Measurements from ENCODE around the gene COL4A2. TPM values are rescaled to one million over a fixed set of nuclear protein-coding genes. Genes with fewer than 3 reads are reported as not detected.

COL4A2 gene
- total RNA-seq, 1 donor from 2014 or later = 273 TPM

DNA sequence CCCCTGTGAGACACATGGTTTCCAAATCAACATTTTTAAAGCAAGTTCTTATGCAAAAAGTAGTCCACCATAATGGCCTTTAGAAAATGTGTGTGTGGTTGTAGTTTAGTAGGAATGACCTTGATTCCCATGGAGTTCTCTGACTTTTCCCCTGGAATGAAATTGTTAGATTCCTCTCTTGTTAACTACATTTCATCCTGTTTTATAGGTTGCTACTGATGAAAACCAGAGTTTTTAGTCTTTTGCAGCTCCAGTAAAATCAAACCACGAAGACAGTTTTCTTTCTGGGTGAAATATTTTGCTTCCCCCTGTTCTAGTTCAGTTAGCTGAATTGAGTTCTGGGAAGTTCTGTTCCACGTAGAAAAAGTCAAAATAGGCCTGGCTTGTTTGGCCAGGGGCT lies 146.7 kb downstream of the COL4A2 start:
- ATAC-seq (no peak), DNase-seq (no peak)
- no peak overlapping the region for H3K4me3 ChIP-seq
- TF ChIP-seq, protein P1, sequence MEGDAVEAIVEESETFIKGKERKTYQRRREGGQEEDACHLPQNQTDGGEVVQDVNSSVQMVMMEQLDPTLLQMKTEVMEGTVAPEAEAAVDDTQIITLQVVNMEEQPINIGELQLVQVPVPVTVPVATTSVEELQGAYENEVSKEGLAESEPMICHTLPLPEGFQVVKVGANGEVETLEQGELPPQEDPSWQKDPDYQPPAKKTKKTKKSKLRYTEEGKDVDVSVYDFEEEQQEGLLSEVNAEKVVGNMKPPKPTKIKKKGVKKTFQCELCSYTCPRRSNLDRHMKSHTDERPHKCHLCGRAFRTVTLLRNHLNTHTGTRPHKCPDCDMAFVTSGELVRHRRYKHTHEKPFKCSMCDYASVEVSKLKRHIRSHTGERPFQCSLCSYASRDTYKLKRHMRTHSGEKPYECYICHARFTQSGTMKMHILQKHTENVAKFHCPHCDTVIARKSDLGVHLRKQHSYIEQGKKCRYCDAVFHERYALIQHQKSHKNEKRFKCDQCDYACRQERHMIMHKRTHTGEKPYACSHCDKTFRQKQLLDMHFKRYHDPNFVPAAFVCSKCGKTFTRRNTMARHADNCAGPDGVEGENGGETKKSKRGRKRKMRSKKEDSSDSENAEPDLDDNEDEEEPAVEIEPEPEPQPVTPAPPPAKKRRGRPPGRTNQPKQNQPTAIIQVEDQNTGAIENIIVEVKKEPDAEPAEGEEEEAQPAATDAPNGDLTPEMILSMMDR (IDR thresholded peaks at IDR 0.05) = no peak
- H3K4me1 ChIP-seq = no peaks in the 10 kb centered on the region
- no peak overlapping the region for H3K27ac ChIP-seq
- no peaks in the 10 kb centered on the region for H3K9me3 ChIP-seq
- H3K36me3 ChIP-seq = peaks cover 17% of the 10 kb centered on the region
- intact Hi-C loops (cut with DNase I) = no loop called here
- no peaks in the 10 kb centered on the region for H3K27me3 ChIP-seq

DNA sequence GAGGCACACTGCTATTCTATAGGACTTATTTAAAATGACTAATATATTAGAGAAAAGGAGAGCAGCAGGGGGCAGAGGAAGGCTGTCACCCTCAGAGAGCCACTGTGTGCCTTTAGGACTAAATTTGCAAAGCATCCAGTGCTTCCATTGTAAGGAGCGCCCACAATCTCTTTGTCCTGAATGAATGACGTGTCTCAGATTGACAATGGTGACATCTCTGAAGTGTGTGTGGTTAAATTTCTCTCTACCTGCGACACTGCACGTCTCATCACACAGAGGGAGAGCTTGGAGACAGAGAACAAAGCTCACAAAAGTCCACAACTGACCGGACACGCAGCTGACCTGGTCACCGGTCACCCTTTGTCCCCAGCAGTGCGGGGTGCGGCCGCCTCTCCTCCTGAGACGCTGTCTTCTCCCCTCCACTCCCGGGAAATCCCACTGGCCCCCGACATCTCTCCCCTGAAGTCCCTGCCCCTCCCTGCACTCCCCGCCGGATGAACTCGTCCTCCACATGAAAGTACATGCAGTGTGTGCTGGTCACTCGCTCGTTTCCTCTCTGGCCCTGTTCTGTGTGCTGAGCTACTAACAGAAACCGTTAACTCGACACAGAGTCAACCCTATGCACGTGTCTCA lies 147.3 kb downstream of the COL4A2 start:
- peaks cover 22% of the 10 kb centered on the region for H3K36me3 ChIP-seq

GRCh38 chr13:110454956-110455355 lies 147.9 kb downstream of the COL4A2 start:
- intact Hi-C loops (cut with DNase I) = no loop called here
- no peaks in the 10 kb centered on the region for H3K27me3 ChIP-seq
- no peaks in the 10 kb centered on the region for H3K9me3 ChIP-seq
- no peak for ATAC-seq
- peaks cover 18% of the 10 kb centered on the region for H3K36me3 ChIP-seq
- no peak overlapping the region for H3K27ac ChIP-seq
- no peak overlapping the region for H3K4me3 ChIP-seq
- no peak for DNase-seq
- TF ChIP-seq, protein P1 (IDR thresholded peaks at IDR 0.05) = no peak
- H3K4me1 ChIP-seq = no peaks in the 10 kb centered on the region

More for the DNA sequence above, 147.3 kb downstream of the COL4A2 start:
- H3K4me3 ChIP-seq = no peak overlapping the region
- DNase-seq = no peak
- H3K27me3 ChIP-seq = no peaks in the 10 kb centered on the region
- no peaks in the 10 kb centered on the region for H3K4me1 ChIP-seq
- TF ChIP-seq, protein P1 (IDR thresholded peaks at IDR 0.05) = no peak
- no peak for ATAC-seq
- intact Hi-C loops (cut with DNase I) = no loop called here
- H3K9me3 ChIP-seq = no peaks in the 10 kb centered on the region
- no peak overlapping the region for H3K27ac ChIP-seq

GRCh38 chr13:110455444-110455843 lies 148.4 kb downstream of the COL4A2 start:
- ATAC-seq = no peak
- DNase-seq = no peak
- no peak overlapping the region for H3K27ac ChIP-seq
- peaks cover 17% of the 10 kb centered on the region for H3K36me3 ChIP-seq
- intact Hi-C loops (cut with DNase I) = no loop called here
- H3K9me3 ChIP-seq = no peaks in the 10 kb centered on the region
- H3K27me3 ChIP-seq = no peaks in the 10 kb centered on the region
- TF ChIP-seq, protein P1 (IDR thresholded peaks at IDR 0.05) = no peak
- H3K4me1 ChIP-seq = no peaks in the 10 kb centered on the region
- no peak overlapping the region for H3K4me3 ChIP-seq

DNA sequence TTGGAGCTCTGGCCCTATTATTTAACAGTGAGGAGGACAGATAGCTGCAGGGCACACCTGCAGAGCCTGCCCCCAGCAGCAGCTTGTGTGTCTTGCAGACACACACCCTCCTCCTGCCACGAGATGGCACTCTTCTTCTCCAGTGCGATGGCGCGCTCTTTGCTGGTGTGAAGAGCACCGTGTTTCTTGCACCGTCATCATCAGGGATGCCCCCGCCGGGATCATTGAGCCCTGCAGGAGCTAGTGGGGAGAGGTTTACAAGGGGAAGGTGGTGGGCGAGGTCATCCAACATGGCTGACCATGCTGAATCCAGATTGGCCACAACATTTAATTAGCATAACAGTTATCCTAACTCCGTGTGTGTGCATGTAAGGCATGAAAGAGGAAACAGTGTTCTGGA lies 148.9 kb downstream of the COL4A2 start:
- peak; percentile 87 for DNase-seq
- intact Hi-C loops (cut with DNase I) = no loop called here
- Histone ChIP-seq H3K4me3 (no peak overlapping the region), H3K36me3 (peaks cover 18% of the 10 kb centered on the region), H3K4me1 (no peaks in the 10 kb centered on the region), H3K27ac (no peak overlapping the region), H3K27me3 (no peaks in the 10 kb centered on the region), H3K9me3 (no peaks in the 10 kb centered on the region)
- ATAC-seq = peak; percentile 97
- TF ChIP-seq, protein P1 (IDR thresholded peaks at IDR 0.05) = peak; percentile 77

GRCh38 chr13:110456550-110456949 lies 149.5 kb downstream of the COL4A2 start:
- intact Hi-C loops (cut with DNase I) = no loop called here
- Histone ChIP-seq H3K27ac (no peak overlapping the region), H3K9me3 (no peaks in the 10 kb centered on the region), H3K36me3 (peaks cover 20% of the 10 kb centered on the region), H3K27me3 (no peaks in the 10 kb centered on the region), H3K4me1 (no peaks in the 10 kb centered on the region), H3K4me3 (no peak overlapping the region)
- no peak for ATAC-seq
- TF ChIP-seq, protein P1 (IDR thresholded peaks at IDR 0.05) = no peak
- no peak for DNase-seq
